Mucosa of gallbladder (tissue), 1 donor: ENCODE results near the gene CABP1. TPM values are rescaled to one million over a fixed set of nuclear protein-coding genes. Genes with fewer than 3 reads are reported as not detected.
"Not testable (repeated sequence)": the region's sequence is repeated elsewhere in the genome, so short reads cannot be mapped to it uniquely, and the experiment has no call there.

Experiments
- DNase-seq: peaks from one replicate; pipeline ENCODE4 v3.0.0-alpha.2; 2020; ENCODE audit warnings: low spot score
- total RNA-seq: library from RNA; stranded (reverse); gene quantifications from one replicate; pipeline ENCODE4 v1.2.1, GENCODE V29; 2021
- donor health status: DM: no; HTN: no; CAD: no.

CABP1 gene
- total RNA-seq, 1 donor from 2014 or later: 2.3 TPM

DNA sequence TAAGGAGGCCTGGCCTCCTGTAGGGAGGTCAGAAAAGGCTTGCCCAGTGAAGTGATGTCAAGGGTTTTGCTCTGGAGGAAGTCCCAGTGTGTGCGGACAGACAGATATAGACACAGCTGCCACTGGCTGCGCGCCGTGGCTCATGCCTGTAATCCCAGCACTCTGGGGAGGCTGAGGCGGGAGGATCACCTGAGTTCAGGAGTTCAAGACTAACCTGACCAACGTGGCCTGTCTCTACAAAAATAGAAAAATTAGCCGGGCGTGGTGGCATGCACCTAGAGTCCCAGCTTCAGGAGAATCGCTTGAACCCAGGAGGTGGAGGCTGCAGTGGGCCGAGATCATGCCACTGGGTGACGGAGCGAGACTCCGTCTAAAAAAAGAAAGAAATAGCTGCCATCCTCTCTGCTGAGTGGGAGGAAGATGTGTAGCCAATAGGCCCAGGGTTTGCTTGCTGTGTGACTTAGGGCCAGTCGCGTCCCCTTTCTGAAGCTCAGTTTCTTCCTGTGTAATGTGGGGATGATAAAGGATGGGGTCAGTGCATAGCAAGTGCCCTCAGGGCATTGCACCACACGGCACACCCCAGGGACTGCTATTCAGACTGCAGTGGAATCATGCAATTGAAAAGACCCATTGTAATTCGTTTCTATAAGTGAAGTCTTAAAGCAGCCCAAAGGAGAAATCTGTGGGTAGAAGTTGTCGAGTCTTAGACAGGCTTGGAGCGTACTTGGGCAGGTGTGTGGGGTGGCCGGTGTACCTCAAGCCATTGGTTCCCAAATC is 27.9 kb downstream of the CABP1 start:
- no peak for DNase-seq

DNA sequence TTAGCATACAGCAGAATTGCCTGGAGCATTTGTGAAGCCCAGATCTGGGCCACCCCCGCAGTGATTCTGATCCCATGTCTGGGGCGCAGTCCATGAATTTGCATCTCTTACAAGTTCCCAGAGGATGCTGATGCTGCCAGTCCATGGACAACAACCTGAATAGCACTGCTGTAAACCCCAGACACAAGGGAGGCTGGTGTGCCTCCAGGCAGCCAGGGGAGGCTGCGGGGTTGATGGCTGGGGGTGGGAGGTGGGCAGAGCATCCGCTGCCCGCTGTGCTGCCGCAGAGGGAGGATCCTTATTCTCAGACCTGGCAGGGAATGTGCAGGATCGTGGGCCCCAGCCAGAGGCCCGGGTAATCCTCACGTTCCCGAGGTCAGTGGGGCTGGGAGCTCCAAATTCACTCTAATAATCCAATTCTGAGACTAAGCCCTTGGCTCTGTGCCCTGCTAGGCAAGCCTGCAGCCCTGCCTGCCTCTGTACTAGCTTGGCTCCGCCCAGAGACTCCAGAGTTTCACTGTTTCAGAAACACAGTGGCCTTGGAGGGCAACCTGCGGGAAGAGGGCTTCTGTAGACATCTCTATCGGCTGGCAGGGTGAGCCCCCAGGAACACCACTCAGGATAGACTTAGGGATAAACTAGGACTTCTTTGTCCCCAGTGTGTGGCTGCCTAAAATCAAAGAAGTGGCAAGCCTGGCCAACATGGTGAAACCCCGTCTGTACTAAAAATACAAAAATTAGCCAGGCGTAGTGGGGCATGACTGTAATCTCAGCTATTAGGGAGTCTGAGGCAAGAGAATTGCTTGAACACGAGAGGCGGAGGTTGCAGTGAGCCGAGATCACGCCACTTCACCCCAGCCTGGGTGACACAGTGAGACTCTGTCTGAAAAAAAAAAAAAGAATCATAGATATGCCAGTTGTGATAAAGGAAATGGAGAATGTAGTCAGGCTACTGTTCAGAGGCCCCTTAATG is 28.7 kb downstream of the CABP1 start:
- peak; percentile 48 for DNase-seq

DNA sequence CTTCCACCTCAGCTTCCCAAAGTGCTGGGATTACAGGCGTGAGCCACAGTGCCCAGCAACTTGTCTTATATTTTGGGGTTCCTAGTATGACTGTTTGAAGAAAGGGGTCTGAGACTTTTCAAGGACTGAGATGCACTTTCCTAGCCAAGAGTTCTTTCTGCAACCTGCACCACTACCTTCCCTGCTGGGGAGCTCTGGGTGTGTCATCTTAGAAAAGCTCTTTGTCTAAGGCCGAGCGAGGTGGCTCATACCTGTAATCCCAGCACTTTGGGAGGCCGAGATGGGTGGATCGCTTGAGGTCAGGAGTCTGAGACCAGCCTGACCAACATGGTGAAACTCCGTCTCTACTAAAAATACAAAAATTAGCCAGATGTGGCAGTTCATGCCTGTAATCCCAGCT is 29.8 kb downstream of the CABP1 start:
- DNase-seq: not testable (repeated sequence)

DNA sequence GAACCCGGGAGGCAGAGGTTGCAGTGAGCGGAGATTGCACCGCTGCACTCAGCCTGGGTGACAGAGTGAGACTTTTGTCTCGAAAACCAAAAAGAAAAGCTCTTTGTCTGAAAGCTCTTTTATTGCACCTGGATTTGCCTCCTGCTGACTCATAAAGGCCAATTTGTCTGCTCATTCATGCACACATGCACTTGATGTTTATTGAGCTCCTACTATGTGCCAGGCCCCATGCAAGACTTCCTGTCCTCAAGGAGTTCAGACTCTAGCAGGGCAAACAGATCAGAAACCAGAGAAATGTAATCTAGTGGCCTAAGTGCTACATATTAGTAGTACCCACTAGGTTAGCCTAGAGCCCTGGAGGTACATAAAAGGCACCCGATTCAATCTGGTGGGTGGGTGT is 30.2 kb downstream of the CABP1 start:
- DNase-seq: no peak

DNA sequence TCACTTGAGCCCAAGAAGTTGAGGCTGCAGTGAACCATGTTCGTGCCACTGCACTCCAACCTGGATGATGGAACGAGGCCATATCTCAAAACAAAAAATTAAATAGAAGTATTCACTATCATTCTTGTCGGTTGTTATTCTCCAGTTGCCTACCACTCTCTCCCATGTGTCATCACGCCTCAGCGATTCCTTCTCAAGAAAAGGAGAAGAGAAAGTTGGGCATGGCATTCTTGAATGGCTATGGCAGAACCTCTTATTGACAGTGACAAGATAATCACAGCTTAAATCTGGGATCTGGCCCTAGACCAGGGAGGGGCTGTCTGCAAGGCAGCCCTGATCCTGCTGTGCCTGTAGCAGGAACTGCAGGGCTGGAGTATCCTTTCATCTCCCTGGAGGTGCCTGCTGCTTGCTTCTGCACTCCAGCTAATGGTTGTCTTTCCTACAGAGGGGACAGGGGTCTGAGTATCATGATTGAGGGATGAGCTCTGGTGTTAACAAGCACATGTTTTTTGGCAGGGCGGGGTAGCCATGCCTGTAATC is 33.7 kb downstream of the CABP1 start:
- DNase-seq: no peak

DNA sequence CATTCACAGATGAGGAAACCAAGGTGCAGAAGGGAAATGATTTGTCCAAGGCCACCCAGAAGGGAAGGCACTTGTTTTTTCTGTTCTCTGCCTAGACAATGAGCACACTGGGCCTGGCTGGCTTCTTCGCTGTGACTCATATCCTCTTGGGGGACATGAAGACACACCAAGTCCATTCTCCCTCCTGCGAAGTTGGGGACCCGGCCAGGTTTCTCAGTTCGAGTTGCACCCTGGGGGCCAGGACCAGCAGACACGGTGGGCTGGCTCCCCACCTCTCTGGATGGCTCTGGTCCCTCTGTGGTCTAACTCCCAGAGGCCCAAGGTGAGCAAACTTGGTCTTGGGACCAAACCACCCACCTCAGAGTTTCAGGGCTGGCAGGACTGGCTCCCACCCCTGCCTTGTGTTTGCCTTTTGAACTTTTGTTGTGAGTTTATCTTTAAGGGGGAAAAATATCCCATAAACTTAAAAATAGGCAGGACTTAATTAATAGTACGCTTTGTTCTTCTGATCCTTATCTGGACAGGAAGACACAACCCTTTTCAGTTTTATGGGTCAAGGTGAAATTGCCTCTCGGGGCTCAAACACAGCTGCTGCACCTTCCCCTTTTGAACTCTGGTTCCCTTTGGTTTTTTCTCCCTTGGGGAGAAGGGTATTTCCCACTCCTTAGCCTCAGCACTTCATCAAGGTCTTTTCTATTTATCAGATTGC is 37.5 kb downstream of the CABP1 start:
- no peak for DNase-seq

DNA sequence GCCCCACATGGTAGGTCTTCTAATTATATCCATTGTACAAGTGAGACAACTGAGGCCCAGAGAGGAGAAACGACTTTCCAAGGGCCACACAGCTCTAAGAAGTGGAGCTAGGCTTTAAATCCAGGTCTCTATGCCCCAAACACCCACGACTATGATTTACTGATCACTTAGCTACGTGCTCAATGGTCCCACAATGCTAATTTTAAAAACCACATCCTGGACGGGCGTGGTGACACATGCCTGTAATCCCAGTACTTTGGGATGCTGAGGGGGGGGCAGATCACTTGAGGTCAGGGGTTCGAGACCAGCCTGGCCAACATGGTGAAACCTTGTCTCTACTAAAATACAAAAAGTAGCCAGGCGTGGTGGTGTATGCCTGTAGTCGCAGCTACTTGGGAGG is 38.1 kb downstream of the CABP1 start:
- DNase-seq: no peak

DNA sequence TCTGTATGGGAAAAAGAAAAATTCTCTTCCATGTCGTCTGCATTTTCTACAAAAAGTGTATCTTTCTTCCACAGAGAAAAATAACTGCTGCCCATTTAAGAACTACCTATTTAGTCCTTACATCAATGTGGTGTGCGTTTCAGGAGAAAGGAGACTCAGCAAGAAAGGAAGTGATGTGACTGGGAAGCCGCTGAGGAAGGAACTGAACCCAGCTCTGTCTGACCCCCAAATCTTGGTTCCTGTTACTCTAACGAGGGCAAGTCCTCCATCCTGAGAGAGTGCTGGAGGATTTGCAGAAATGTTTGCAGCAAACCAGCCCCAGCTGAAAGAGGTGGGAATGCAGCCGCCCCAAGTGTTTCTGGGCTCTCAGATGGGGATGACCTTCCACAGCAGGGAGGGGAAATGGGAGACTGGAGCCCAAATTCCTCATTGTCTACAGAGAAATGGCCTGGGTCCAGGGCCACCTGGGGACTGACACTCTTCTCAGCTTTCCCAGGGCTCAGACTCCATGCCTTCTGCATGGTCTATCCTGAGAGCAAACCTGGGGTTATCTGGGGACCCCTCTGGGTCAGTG is 39.8 kb downstream of the CABP1 start:
- no peak for DNase-seq

DNA sequence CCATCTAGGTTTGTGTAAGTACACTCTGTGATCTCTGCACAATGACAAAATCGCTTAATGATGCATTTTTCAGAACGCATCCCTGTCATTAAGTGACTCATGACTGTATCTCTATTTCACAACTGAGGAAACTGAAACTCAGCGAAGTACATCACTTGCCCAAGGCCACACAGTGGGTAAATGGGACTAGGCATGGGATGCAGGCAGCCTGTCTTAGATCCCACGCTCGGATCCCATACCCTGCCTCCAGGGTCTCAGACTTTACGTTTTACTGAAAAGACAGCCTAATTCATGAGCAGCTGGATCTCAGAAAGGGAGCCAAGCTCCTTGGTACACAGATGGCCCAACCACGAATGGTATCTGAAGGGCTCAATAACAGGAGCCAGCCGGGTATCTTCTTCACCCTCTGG is 44.1 kb downstream of the CABP1 start:
- DNase-seq: no peak

DNA sequence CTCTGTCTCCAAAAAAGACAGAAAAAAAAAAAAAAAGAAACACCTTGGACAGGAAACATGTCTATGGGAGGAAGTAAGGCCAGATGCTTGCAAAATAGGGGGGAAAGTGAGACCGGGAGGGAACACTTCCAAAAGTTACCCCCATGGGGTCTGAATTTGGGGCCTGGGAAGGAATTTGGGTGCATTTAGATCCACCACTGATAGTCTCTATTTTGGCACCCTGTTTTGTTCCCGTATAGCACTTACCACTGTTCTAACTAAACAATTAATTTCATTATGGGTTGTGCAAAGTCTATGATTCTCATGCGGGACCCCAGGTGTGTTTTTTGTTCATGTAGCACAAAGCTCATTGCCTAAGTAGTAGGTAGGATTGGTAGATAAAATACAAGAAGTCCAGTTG is 45.1 kb downstream of the CABP1 start:
- DNase-seq: no peak

DNA sequence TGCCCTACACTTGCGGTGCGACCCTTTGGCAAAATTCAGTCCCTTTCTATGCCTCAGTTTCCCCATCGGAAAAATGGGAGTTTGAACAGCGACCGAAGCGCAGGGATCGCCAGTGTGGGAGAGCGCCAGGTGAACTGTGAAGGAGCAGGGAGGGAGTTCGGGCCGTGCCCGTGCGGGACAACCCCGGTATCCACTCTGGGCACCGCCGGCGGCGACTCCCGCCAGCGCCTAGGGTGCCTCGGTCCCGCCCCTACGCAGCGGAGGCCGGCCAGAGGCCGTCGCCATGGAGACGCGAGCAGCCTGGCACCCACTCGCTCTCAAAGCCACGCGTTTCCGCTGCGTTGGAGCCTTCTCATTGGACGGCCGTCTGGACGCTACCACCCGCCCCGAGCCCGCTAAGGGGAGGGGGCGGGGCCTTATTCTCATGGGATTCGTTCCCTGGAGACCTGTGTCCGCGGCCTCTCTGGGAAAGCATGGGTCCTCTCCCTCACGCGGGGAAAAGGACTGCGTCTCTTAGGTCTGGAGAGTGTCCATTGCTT is 45.8 kb downstream of the CABP1 start:
- DNase-seq: peak; percentile 99

DNA sequence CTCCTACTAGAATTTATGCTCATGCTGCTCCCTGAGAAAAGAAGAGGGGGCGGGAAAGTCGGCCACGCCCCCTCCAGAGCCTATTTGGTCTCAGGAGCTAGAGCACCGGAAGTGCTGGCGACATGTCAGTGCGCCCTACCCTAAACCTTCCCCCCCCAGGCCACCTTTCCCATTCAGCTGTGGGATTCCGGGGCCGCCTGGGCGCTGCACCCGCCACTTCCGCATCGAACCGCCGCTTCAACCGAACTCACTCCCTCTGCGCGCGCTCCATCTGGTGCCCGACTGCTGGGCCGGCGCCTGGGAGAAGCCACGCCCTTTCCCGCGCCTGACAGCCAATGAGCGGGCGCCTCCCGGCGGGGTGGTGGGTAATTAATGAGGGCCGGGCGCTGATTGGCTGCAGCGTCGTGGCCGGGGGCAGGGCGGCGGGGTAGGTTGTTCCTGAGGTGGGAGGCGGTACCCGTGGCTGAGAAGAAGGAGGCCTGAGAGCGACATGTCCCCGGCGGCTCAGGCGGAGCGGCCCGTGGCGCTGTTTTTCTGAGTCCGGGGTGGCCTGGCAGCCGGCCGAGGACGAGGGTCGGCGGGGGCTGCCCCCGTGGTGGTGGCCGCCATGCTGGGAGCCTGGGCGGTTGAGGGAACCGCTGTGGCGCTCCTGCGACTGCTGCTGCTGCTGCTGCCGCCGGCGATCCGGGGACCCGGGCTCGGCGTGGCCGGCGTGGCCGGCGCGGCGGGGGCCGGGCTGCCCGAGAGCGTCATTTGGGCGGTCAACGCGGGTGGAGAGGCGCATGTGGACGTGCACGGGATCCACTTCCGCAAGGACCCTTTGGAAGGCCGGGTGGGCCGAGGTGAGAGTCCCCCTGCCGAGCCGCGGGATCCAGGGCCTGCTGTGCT is 46.5 kb downstream of the CABP1 start, which contains the start of gene MLEC:
TSS of gene MLEC (plus strand) at position 460 of the 888 bp plus-strand sequence. CDS start at position 608, 148 bp downstream.
- DNase-seq: peak; percentile 99

DNA sequence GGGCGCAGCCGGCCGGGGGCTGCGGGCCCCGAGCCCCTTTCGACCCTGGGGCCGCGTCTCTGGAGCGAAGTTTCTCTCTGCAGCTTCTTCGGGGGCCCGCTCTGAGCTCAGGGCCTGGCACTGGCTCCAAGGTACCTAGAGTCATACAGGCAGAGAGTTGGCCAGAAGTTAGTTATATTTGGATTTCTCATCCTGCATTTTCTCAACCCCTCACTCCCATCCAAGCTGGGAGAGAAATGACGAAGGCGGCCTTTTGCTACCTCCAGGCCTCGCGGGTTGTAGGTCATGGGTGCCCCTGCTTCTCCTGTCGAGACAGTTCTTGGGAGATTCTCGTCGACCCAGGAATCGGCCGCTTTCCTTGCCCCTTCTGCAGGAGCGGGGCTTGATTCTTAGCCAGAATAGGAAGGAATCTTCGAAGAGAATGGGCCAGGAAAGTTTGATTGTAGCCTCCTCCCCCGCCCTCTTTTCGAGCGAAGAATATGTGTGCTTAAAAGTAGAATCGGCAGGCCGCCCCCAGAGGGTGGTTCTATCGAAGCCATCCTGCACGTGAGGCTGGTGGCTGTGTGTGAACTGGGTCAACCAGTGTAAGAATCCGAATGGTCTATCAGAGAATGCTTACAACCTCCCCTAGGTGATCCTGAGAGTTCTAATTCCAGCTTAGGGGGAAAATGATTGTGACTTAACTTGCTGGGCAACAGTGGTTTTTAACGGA is 47.3 kb downstream of the CABP1 start:
- DNase-seq: no peak

DNA sequence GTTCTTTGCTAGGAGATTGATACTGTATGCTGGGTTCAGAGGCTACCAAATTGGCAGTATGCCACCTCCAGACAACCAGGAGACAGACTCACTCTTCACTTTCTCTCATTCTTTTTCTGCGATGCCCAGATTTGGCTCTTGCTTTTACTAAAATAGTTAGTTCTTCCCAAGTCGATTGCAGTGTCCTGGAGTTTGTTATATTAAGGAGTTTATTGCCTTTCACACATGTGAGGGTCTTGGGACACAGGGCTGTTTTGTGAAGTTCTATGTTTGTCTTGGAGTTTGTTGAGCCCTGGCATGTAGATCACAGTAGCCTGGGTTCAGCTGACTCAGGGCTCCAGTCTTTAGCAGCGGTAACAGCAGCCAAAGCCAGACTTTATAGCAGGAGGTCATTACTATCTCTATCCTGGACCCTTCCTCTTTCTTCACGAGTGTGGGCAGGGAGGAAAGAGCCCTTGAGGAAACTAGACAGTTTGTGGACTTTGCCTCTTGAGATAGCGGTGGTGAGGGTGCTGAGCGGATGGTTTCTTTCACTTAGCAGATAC is 48.2 kb downstream of the CABP1 start:
- peak; percentile 57 for DNase-seq

DNA sequence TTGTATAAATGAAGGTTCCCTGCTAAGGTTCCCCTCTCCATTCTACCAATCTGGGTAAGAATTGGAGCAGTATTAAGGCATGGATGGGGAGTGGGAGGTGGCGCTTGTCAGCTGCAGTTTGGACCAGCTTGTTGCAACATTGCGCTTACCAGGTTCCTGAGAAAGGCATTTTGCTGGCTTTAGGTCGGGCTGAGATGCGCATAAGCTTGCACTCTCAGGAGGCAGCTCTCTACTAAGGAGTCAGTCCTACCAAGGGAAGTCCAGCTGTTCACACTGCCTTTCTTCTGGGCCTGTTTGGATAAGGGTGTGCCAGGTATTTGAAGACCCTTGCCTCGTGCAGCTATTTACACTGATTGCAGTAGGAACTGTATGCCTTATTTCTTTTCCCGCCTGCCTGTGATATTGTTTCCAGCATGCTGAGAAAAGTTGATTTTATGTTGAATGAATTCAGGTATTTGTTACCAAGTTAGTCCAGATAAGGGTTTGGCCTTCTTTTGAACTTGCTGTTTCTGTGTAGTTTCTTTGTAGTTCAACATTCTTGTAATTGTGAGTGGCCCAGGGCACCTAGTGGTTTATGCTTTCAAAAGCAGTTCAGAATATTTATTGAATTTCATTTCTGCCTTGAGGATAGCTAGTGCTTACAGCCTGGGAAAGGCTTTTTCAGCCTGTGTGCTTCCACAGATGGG is 49.1 kb downstream of the CABP1 start:
- DNase-seq: no peak

DNA sequence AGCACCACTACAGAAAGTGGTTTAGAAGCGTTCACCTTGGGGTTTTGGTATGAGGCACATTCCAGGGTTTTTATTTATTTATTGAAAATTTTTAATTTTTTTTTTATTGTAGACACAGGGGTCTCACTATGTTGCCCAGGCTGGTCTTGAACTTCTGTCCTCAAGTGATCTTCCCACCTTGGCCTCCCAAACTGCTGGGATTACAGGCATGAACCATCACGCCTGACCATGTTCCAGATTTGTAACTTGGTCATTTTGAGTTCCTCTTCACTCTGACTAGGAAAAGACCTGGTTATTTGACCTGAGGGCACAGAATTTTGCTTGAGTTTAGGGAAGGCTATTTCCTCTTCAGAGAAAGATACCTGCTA is 49.6 kb downstream of the CABP1 start:
- no peak for DNase-seq

DNA sequence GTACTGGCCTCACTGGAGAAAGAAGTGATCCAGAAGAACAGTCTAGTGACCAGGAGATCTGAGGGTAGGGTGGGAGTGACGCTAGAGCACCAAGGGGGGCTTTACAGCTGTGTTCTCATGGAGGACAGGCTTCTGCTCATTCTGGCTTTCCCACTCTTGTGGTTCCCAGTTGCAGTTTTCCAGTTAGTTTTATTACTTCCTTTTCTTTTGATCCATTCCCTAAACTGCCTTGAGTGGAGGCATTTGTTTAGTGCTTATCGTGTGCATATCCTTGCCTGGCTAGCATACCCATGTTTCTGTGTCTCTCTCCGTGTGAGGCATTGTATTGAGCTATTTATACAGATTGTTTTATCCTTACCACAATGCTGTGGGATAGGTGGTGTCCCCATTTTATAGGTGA is 50.6 kb downstream of the CABP1 start:
- no peak for DNase-seq

DNA sequence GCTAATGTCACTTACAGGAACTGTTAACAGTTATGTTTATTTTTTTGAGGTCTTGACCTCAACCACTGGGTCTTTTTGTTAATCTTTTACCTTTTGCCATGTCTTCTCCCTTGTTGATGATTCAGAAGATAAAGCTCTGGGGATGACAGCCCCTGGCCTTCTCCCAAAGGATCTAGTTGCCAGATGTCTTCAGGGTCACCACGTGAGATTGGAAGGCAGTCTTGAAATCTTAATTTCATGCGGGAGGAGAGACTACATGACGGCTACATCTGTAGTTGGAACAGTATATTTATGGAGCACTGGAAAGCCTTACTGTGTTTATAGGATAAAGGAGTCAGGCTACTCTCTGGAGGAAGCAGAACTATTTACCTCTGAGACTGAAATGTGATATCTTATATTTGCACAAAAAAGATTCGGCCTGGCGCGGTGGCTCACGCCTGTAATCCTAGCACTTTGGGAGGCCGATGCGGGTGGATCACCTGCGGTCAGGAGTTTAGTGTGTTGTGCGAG is 52.2 kb downstream of the CABP1 start:
- DNase-seq: peak; percentile 58
